Activated T-helper 17 cell treated with anti-CD3 and anti-CD28 coated beads, Interleukin-2, amount 50 U/mL, for 72 hours (primary cell): ENCODE measurements around the gene TCERG1. TPM values are rescaled to one million over a fixed set of nuclear protein-coding genes. Genes with fewer than 3 reads are reported as not detected.
A peak's percentile ranks its signal among the peaks of the same experiment; 100 is the strongest.

Experiments used
- ATAC-seq: fragments of 150-1000 bp; cut with Tn5 transposase; replicated peaks from 2 replicates; pipeline ENCODE4 v1.10.0; 2021; ENCODE audit warnings: mild to moderate bottlenecking, moderate library complexity
- H3K27ac Mint-ChIP-seq: one replicate; pipeline ENCODE4 v1.8.0; 2022; ENCODE audit warnings: mixed read lengths
- H3K27me3 Mint-ChIP-seq: one replicate; pipeline ENCODE4 v1.8.0; 2022; ENCODE audit warnings: mixed read lengths
- H3K36me3 Mint-ChIP-seq: one replicate; pipeline ENCODE4 v1.8.0; 2022; ENCODE audit warnings: low read depth, mild to moderate bottlenecking, mixed read lengths
- H3K4me1 Mint-ChIP-seq: one replicate; pipeline ENCODE4 v1.8.0; 2022; ENCODE audit warnings: mixed read lengths
- H3K4me3 Mint-ChIP-seq: one replicate; pipeline ENCODE4 v1.8.0; 2022; ENCODE audit warnings: mild to moderate bottlenecking, mixed read lengths
- H3K9me3 Mint-ChIP-seq: one replicate; pipeline ENCODE4 v1.8.0; 2022; ENCODE audit warnings: mixed read lengths
- total RNA-seq, 2 donors: library from RNA; stranded (reverse); gene quantifications; one replicate each; pipeline ENCODE4 v1.2.3, GENCODE V29; 2022

The TCERG1 gene
- total RNA-seq, 2 donors from 2014 or later: 84.1 to 110 TPM

- Mint-ChIP-seq H3K4me3 (no peak overlapping the region), H3K27me3 (peaks cover 19% of the 10 kb centered on the region), H3K27ac (no peak overlapping the region), H3K36me3 (no peaks in the 10 kb centered on the region), H3K4me1 (no peaks in the 10 kb centered on the region), H3K9me3 (no peaks in the 10 kb centered on the region)
- ATAC-seq: no peak
Observed at GRCh38 chr5:146440353-146440752, 6.8 kb upstream of the TCERG1 start.

- H3K9me3 Mint-ChIP-seq: no peaks in the 10 kb centered on the region
- no peak overlapping the region for H3K27ac Mint-ChIP-seq
- no peak for ATAC-seq
- no peaks in the 10 kb centered on the region for H3K4me1 Mint-ChIP-seq
- H3K27me3 Mint-ChIP-seq: peaks cover 19% of the 10 kb centered on the region
- H3K36me3 Mint-ChIP-seq: no peaks in the 10 kb centered on the region
- no peak overlapping the region for H3K4me3 Mint-ChIP-seq
Observed at GRCh38 chr5:146440870-146441495, 6.2 kb upstream of the TCERG1 start.

- Mint-ChIP-seq H3K36me3 (no peaks in the 10 kb centered on the region), H3K27me3 (peaks cover 15% of the 10 kb centered on the region), H3K4me3 (no peak overlapping the region), H3K4me1 (no peaks in the 10 kb centered on the region), H3K27ac (no peak overlapping the region), H3K9me3 (no peaks in the 10 kb centered on the region)
- no peak for ATAC-seq
Observed at GRCh38 chr5:146441896-146442295, 5.2 kb upstream of the TCERG1 start.

GRCh38 chr5:146447734-146448380, 724 bp downstream of the TCERG1 start:
- H3K27ac Mint-ChIP-seq: peak overlapping the region; percentile 100
- peak; percentile 20 for ATAC-seq
- H3K36me3 Mint-ChIP-seq: peaks cover 23% of the 10 kb centered on the region
- no peaks in the 10 kb centered on the region for H3K9me3 Mint-ChIP-seq
- peak overlapping the region; percentile 100 for H3K4me3 Mint-ChIP-seq
- peaks cover 30% of the 10 kb centered on the region for H3K4me1 Mint-ChIP-seq
- no peaks in the 10 kb centered on the region for H3K27me3 Mint-ChIP-seq

GRCh38 chr5:146448783-146449519, 1.8 kb downstream of the TCERG1 start:
- peaks cover 30% of the 10 kb centered on the region for H3K4me1 Mint-ChIP-seq
- no peaks in the 10 kb centered on the region for H3K9me3 Mint-ChIP-seq
- peak overlapping the region; percentile 100 for H3K4me3 Mint-ChIP-seq
- ATAC-seq: no peak
- no peaks in the 10 kb centered on the region for H3K27me3 Mint-ChIP-seq
- H3K27ac Mint-ChIP-seq: peak overlapping the region; percentile 100
- peaks cover 31% of the 10 kb centered on the region for H3K36me3 Mint-ChIP-seq

GRCh38 chr5:146450002-146450401, 2.9 kb downstream of the TCERG1 start:
- Mint-ChIP-seq H3K4me3 (peak overlapping the region; percentile 100), H3K27ac (no peak overlapping the region), H3K4me1 (peaks cover 35% of the 10 kb centered on the region), H3K9me3 (no peaks in the 10 kb centered on the region), H3K27me3 (no peaks in the 10 kb centered on the region), H3K36me3 (peaks cover 41% of the 10 kb centered on the region)
- no peak for ATAC-seq

GRCh38 chr5:146451411-146451810, 4.3 kb downstream of the TCERG1 start:
- H3K27ac Mint-ChIP-seq: no peak overlapping the region
- no peak for ATAC-seq
- H3K9me3 Mint-ChIP-seq: no peaks in the 10 kb centered on the region
- H3K4me1 Mint-ChIP-seq: peaks cover 35% of the 10 kb centered on the region
- no peak overlapping the region for H3K4me3 Mint-ChIP-seq
- peaks cover 55% of the 10 kb centered on the region for H3K36me3 Mint-ChIP-seq
- no peaks in the 10 kb centered on the region for H3K27me3 Mint-ChIP-seq

GRCh38 chr5:146457431-146457830, 10.3 kb downstream of the TCERG1 start:
- Mint-ChIP-seq H3K36me3 (peaks cover 93% of the 10 kb centered on the region), H3K4me3 (no peak overlapping the region), H3K27ac (no peak overlapping the region), H3K9me3 (no peaks in the 10 kb centered on the region), H3K27me3 (no peaks in the 10 kb centered on the region), H3K4me1 (peaks cover 9% of the 10 kb centered on the region)
- ATAC-seq: no peak

GRCh38 chr5:146458894-146459293, 11.8 kb downstream of the TCERG1 start:
- Mint-ChIP-seq H3K4me1 (peaks cover 18% of the 10 kb centered on the region), H3K4me3 (no peak overlapping the region), H3K36me3 (peaks cover 100% of the 10 kb centered on the region), H3K27me3 (no peaks in the 10 kb centered on the region), H3K9me3 (no peaks in the 10 kb centered on the region), H3K27ac (no peak overlapping the region)
- no peak for ATAC-seq

GRCh38 chr5:146461319-146461718, 14.2 kb downstream of the TCERG1 start:
- ATAC-seq: no peak
- H3K27ac Mint-ChIP-seq: no peak overlapping the region
- no peaks in the 10 kb centered on the region for H3K27me3 Mint-ChIP-seq
- H3K36me3 Mint-ChIP-seq: peaks cover 100% of the 10 kb centered on the region
- H3K9me3 Mint-ChIP-seq: no peaks in the 10 kb centered on the region
- peaks cover 21% of the 10 kb centered on the region for H3K4me1 Mint-ChIP-seq
- H3K4me3 Mint-ChIP-seq: no peak overlapping the region

GRCh38 chr5:146463446-146463845, 16.3 kb downstream of the TCERG1 start:
- Mint-ChIP-seq H3K27ac (peak overlapping the region; percentile 44), H3K27me3 (no peaks in the 10 kb centered on the region), H3K9me3 (no peaks in the 10 kb centered on the region)

GRCh38 chr5:146466521-146467349, 19.6 kb downstream of the TCERG1 start:
- no peaks in the 10 kb centered on the region for H3K9me3 Mint-ChIP-seq
- H3K4me1 Mint-ChIP-seq: peaks cover 24% of the 10 kb centered on the region
- no peaks in the 10 kb centered on the region for H3K27me3 Mint-ChIP-seq
- H3K36me3 Mint-ChIP-seq: peaks cover 95% of the 10 kb centered on the region
- peak overlapping the region; percentile 49 for H3K27ac Mint-ChIP-seq
- ATAC-seq: no peak
- no peak overlapping the region for H3K4me3 Mint-ChIP-seq

More at GRCh38 chr5:146463446-146463845, 16.3 kb downstream of the TCERG1 start:
- ATAC-seq: no peak
- Mint-ChIP-seq H3K4me3 (no peak overlapping the region), H3K4me1 (peaks cover 27% of the 10 kb centered on the region), H3K36me3 (peaks cover 100% of the 10 kb centered on the region)

GRCh38 chr5:146467760-146468159, 20.6 kb downstream of the TCERG1 start:
- Mint-ChIP-seq H3K4me1 (peaks cover 24% of the 10 kb centered on the region), H3K4me3 (no peak overlapping the region), H3K9me3 (no peaks in the 10 kb centered on the region), H3K36me3 (peaks cover 95% of the 10 kb centered on the region), H3K27ac (no peak overlapping the region), H3K27me3 (no peaks in the 10 kb centered on the region)
- no peak for ATAC-seq

- Mint-ChIP-seq H3K36me3 (peaks cover 94% of the 10 kb centered on the region), H3K27me3 (no peaks in the 10 kb centered on the region), H3K4me1 (no peaks in the 10 kb centered on the region), H3K4me3 (no peak overlapping the region), H3K27ac (no peak overlapping the region), H3K9me3 (no peaks in the 10 kb centered on the region)
- ATAC-seq: no peak
Observed at GRCh38 chr5:146474065-146474464, 26.9 kb downstream of the TCERG1 start.
